IMR-90 (cell line): ENCODE data around the gene PRTFDC1. TPM values are rescaled to one million over a fixed set of nuclear protein-coding genes. Genes with fewer than 3 reads are reported as not detected.

Source experiments
- ATAC-seq: fragments of 200-7000 bp; cut with Tn5 transposase; 2 replicates; pipeline ENCODE4 v1.9.1; 2020; ENCODE audit warnings: low read depth, mild to moderate bottlenecking, moderate library complexity
- BruUV-seq: library from RNA; stranded (reverse); fragments of 400-500 nt; replicated peaks from 2 replicates; lab custom pipeline; 2021; lab: Mats Ljungman, UMichigan
- CTCF ChIA-PET: fragments of 300-600 bp; formaldehyde crosslinking; extraction: SDS; loops from one replicate; lab custom pipeline; 2021; ENCODE audit warnings: antibody characterized with exemption; lab: Yijun Ruan, JAX
- POLR2A ChIA-PET: fragments of 300-600 bp; sonication (Branson Sonifier 250); formaldehyde crosslinking; loops from one replicate; lab custom pipeline; 2022; ENCODE audit warnings: antibody characterized with exemption; ENCODE audit not compliant: unreplicated experiment; lab: Charles Lee
- DNase-seq: peaks from one replicate; pipeline ENCODE4 v3.0.0; 2013
- H2AFZ ChIP-seq: replicated peaks from 2 replicates; pipeline ENCODE3; 2013; ENCODE audit warnings: low read length, mild to moderate bottlenecking; ENCODE audit not compliant: poor library complexity
- H2AK5ac ChIP-seq: 2 replicates; pipeline ENCODE4 v1.6.1; 2013; ENCODE audit warnings: low read depth, low read length, inconsistent platforms
- H2AK9ac ChIP-seq: replicated peaks from 2 replicates; pipeline ENCODE3; 2013; ENCODE audit warnings: mild to moderate bottlenecking, low read depth, low read length, moderate library complexity; ENCODE audit not compliant: poor library complexity
- H2BK120ac ChIP-seq: 2 replicates; pipeline ENCODE4 v1.6.1; 2013; ENCODE audit warnings: low read depth, low read length, inconsistent platforms
- H2BK15ac ChIP-seq: 3 replicates; pipeline ENCODE4 v1.6.1; 2013; ENCODE audit warnings: low read depth, low read length, inconsistent platforms
- H2BK20ac ChIP-seq: 2 replicates; pipeline ENCODE4 v1.6.1; 2013; ENCODE audit warnings: low read depth, mild to moderate bottlenecking, inconsistent platforms, low read length, moderate library complexity
- H2BK5ac ChIP-seq: 2 replicates; pipeline ENCODE4 v1.6.1; 2013; ENCODE audit warnings: mild to moderate bottlenecking, low read depth, low read length, inconsistent platforms; ENCODE audit not compliant: poor library complexity, severe bottlenecking
- H3K14ac ChIP-seq: replicated peaks from 2 replicates; pipeline ENCODE4 v1.6.1; 2013; ENCODE audit warnings: low read depth, low read length, inconsistent platforms
- H3K18ac ChIP-seq: 2 replicates; pipeline ENCODE4 v1.6.1; 2013; ENCODE audit warnings: low read depth, low read length, control low read depth
- H3K23ac ChIP-seq: 2 replicates; pipeline ENCODE4 v1.6.1; 2013; ENCODE audit warnings: low read depth, low read length, inconsistent platforms
- H3K27ac ChIP-seq: 2 replicates; pipeline ENCODE4 v1.5.1; 2013; ENCODE audit warnings: mild to moderate bottlenecking, control low read depth, low read length; ENCODE audit not compliant: insufficient read depth
- H3K27me3 ChIP-seq: 2 replicates; pipeline ENCODE4 v1.6.1; 2013; ENCODE audit warnings: low read length; ENCODE audit not compliant: control insufficient read depth, insufficient read depth
- H3K36me3 ChIP-seq: 2 replicates; pipeline ENCODE4 v1.6.1; 2013; ENCODE audit warnings: low read length, mixed read lengths; ENCODE audit not compliant: control insufficient read depth, insufficient read depth
- H3K4ac ChIP-seq: 2 replicates; pipeline ENCODE4 v1.6.1; 2013; ENCODE audit warnings: low read depth, low read length, inconsistent platforms
- H3K4me1 ChIP-seq: 2 replicates; pipeline ENCODE4 v1.6.1; 2013; ENCODE audit warnings: low read length, mixed read lengths; ENCODE audit not compliant: control insufficient read depth, insufficient read depth
- H3K4me2 ChIP-seq: 2 replicates; pipeline ENCODE4 v1.6.1; 2013; ENCODE audit warnings: low read depth, mild to moderate bottlenecking, control low read depth, low read length, moderate library complexity
- H3K4me3 ChIP-seq: 2 replicates; pipeline ENCODE4 v1.5.1; 2013; ENCODE audit warnings: low read depth, mild to moderate bottlenecking, control low read depth, low read length, moderate library complexity; ENCODE audit not compliant: insufficient read depth
- H3K56ac ChIP-seq: 2 replicates; pipeline ENCODE4 v1.6.1; 2013; ENCODE audit warnings: low read length, inconsistent platforms; ENCODE audit not compliant: insufficient read depth; ENCODE audit errors: extremely low read depth
- H3K79me1 ChIP-seq, 2 experiments: 2 replicates each; pipeline ENCODE4 v1.6.1; 2013; ENCODE audit warnings: low read length in 2 of 2, inconsistent platforms in 1 of 2, low read depth in 1 of 2
- H3K9ac ChIP-seq: 2 replicates; pipeline ENCODE4 v1.6.1; 2013; ENCODE audit warnings: low read depth, low read length, control low read depth
- H3K9me1 ChIP-seq: 2 replicates; pipeline ENCODE4 v1.6.1; 2013; ENCODE audit warnings: low read length, inconsistent platforms; ENCODE audit not compliant: insufficient read depth
- H3K9me3 ChIP-seq: 2 replicates; pipeline ENCODE4 v1.6.1; 2013; ENCODE audit warnings: low read length; ENCODE audit not compliant: control insufficient read depth, insufficient read depth
- H4K20me1 ChIP-seq: 2 replicates; pipeline ENCODE4 v1.6.1; 2013; ENCODE audit warnings: low read length, inconsistent platforms; ENCODE audit not compliant: insufficient read depth
- H4K5ac ChIP-seq: 2 replicates; pipeline ENCODE4 v1.6.1; 2013; ENCODE audit warnings: mild to moderate bottlenecking, low read depth, low read length, control low read depth
- H4K8ac ChIP-seq, 2 experiments: 2 replicates each; pipeline ENCODE4 v1.6.1; 2013; ENCODE audit warnings: low read depth in 2 of 2, low read length in 2 of 2, control low read depth in 1 of 2, inconsistent platforms in 1 of 2
- H4K91ac ChIP-seq: 2 replicates; pipeline ENCODE4 v1.6.1; 2013; ENCODE audit warnings: low read depth, low read length, inconsistent platforms; ENCODE audit not compliant: insufficient read depth
- BHLHE40 ChIP-seq: fragments of 150-350 bp; IDR thresholded peaks from 2 replicates; pipeline ENCODE4 v1.6.1; 2016; ENCODE audit warnings: mild to moderate bottlenecking, low read depth, low read length
- CEBPB ChIP-seq: IDR thresholded peaks from 2 replicates; pipeline ENCODE4 v1.6.1; 2012; ENCODE audit warnings: low read depth, low read length, improper control_type of control experiment
- CHD1 ChIP-seq: IDR thresholded peaks from 2 replicates; pipeline ENCODE4 v1.6.1; 2012; ENCODE audit warnings: low read depth, low read length, improper control_type of control experiment
- FOS ChIP-seq: fragments of 150-350 bp; IDR thresholded peaks from 2 replicates; pipeline ENCODE4 v1.6.1; 2016; ENCODE audit warnings: low read depth, low read length
- MAFK ChIP-seq: IDR thresholded peaks from 2 replicates; pipeline ENCODE4 v1.6.1; 2012; ENCODE audit warnings: low read depth, low read length, improper control_type of control experiment
- MAZ ChIP-seq: IDR thresholded peaks from 2 replicates; pipeline ENCODE4 v1.6.1; 2012; ENCODE audit warnings: low read depth, mild to moderate bottlenecking, low read length, improper control_type of control experiment, moderate library complexity, borderline replicate concordance
- MXI1 ChIP-seq: IDR thresholded peaks from 2 replicates; pipeline ENCODE4 v1.6.1; 2012; ENCODE audit warnings: low read depth, mild to moderate bottlenecking, low read length, moderate library complexity, borderline replicate concordance
- NFE2L2 ChIP-seq: fragments of 150-350 bp; IDR thresholded peaks from 2 replicates; pipeline ENCODE4 v1.6.1; 2016; ENCODE audit warnings: low read depth, mild to moderate bottlenecking, low read length
- POLR2A ChIP-seq: IDR thresholded peaks from 2 replicates; pipeline ENCODE4 v1.6.1; 2012; ENCODE audit warnings: mild to moderate bottlenecking, low read depth, low read length
- RAD21 ChIP-seq: IDR thresholded peaks from 2 replicates; pipeline ENCODE4 v1.6.1; 2012; ENCODE audit warnings: low read length, improper control_type of control experiment
- RCOR1 ChIP-seq: IDR thresholded peaks from 2 replicates; pipeline ENCODE4 v1.6.1; 2012; ENCODE audit warnings: mild to moderate bottlenecking, low read length, improper control_type of control experiment; ENCODE audit not compliant: insufficient replicate concordance
- RFX5 ChIP-seq: IDR thresholded peaks from 2 replicates; pipeline ENCODE4 v1.8.0; 2012; ENCODE audit warnings: low read depth, mild to moderate bottlenecking, low read length, moderate library complexity
- SMC3 ChIP-seq: fragments of 150-350 bp; IDR thresholded peaks from 2 replicates; pipeline ENCODE4 v1.6.1; 2016; ENCODE audit warnings: low read depth, mild to moderate bottlenecking, antibody characterized with exemption, low read length, moderate library complexity
- USF2 ChIP-seq: fragments of 150-350 bp; IDR thresholded peaks from 2 replicates; pipeline ENCODE4 v1.6.1; 2017; ENCODE audit warnings: mild to moderate bottlenecking, antibody characterized with exemption, low read length, low read depth
- WGBS, 2 experiments: methylation state at CpG; one replicate each; pipeline versions ENCODE4 v1.1.5 to v1.1.7; 2013; ENCODE audit warnings: missing lambda C conversion rate in 2 of 2; ENCODE audit not compliant: insufficient read length in 1 of 2; ENCODE audit errors: extremely low coverage in 2 of 2; 5-methylcytosine and 5-hydroxymethylcytosine counted together
- dilution Hi-C: fragments of 300-500 bp; cut with HindIII; formaldehyde crosslinking; loops from one replicate; pipeline ENCODE4 v1.14.3; 2018; ENCODE audit warnings: low sequenced_read_pairs; ENCODE audit not compliant: unreplicated experiment
- in situ Hi-C: fragments of 300-500 bp; cut with MboI; formaldehyde crosslinking; loops from 3 replicates; pipeline ENCODE4 v1.14.3; 2019; ENCODE audit warnings: low sequenced_read_pairs, inconsistent platforms, mixed read lengths
- intact Hi-C: fragments of 100-400 bp; cut with micrococcal nuclease; formaldehyde crosslinking; loops from 2 replicates; pipeline ENCODE4 v1.10.0; 2022
- polyA plus RNA-seq, 3 experiments: library from polyadenylated mRNA; depleted of rRNA; stranded (reverse); fragments of >200 nt; gene quantifications; 2 replicates each; pipeline ENCODE4 v1.2.3, GENCODE V29; 2012; ENCODE audit warnings: low replicate concordance in 1 of 3
- total RNA-seq: library from RNA; depleted of rRNA; stranded (reverse); fragments of >200 nt; gene quantifications from 2 replicates; pipeline ENCODE4 v1.2.3, GENCODE V29; 2012
- TF ChIP-seq, protein P1 (sequence below): fragments of 150-350 bp; IDR thresholded peaks from 2 replicates; pipeline ENCODE4 v1.6.1; 2016; ENCODE audit warnings: low read depth, mild to moderate bottlenecking, low read length, moderate library complexity, borderline replicate concordance
- TF ChIP-seq, protein P2 (sequence below): conservative IDR thresholded peaks from 2 replicates; pipeline ENCODE4 v1.5.1; 2012; ENCODE audit warnings: mild to moderate bottlenecking, low read depth, low read length, improper control_type of control experiment

Gene PRTFDC1
- total and polyA plus RNA-seq, 2 of the 4 experiments (the other 2 are of a cell fraction), result 12.3 to 17.9 TPM

DNA sequence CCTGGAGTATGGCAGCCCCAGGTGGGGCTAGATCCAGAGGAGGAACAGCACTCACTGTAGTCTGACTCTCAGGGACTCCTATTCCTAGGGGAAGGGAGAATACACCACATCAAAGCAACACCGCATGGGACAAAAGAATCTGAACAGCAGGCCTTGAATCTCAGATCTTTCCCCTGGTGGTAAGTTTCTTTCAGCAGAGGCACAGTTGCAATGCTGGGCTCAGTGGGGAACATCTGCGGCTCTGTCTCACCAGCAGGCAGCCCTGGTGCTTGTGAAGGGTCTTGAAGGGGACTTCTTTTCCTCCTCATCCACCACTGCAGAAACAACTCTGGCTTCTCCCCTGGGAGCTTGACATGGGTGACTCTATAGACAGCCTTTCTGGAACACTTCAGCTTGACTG lies 117.5 kb downstream of the PRTFDC1 start:
- Histone ChIP-seq H3K14ac (no peak overlapping the region), H3K27me3 (no peaks in the 10 kb centered on the region), H2BK5ac (no peak overlapping the region), H2AFZ (no peak overlapping the region), H3K23ac (no peak overlapping the region), H3K9me3 (no peaks in the 10 kb centered on the region), H3K56ac (no peak overlapping the region), H2AK5ac (no peak overlapping the region), H3K4ac (no peak overlapping the region), H3K4me2 (no peak overlapping the region), H3K36me3 (no peaks in the 10 kb centered on the region), H4K5ac (no peak overlapping the region), H2BK120ac (no peak overlapping the region), H3K79me1 (no peaks in the 10 kb centered on the region), H3K27ac (no peak overlapping the region), H4K91ac (no peak overlapping the region), H3K4me3 (no peak overlapping the region), H2BK15ac (no peak overlapping the region), H4K20me1 (no peaks in the 10 kb centered on the region), H3K9me1 (0 out of 2 replicates have a peak, but pooled peaks cover 3% of the 10 kb centered on the region), H2AK9ac (no peak overlapping the region), H3K18ac (no peak overlapping the region), H4K8ac (no peak overlapping the region), H3K4me1 (no peaks in the 10 kb centered on the region), H3K9ac (no peak overlapping the region), H2BK20ac (no peak overlapping the region)
- intact Hi-C loops (no loop called here), in situ Hi-C loops (no loop called here), dilution Hi-C loops (no loop called here)
- CTCF ChIA-PET, result no interaction called here
- ATAC-seq (no peak), DNase-seq (no peak)
- TF ChIP-seq RCOR1, result no peak
- TF ChIP-seq, protein P1, sequence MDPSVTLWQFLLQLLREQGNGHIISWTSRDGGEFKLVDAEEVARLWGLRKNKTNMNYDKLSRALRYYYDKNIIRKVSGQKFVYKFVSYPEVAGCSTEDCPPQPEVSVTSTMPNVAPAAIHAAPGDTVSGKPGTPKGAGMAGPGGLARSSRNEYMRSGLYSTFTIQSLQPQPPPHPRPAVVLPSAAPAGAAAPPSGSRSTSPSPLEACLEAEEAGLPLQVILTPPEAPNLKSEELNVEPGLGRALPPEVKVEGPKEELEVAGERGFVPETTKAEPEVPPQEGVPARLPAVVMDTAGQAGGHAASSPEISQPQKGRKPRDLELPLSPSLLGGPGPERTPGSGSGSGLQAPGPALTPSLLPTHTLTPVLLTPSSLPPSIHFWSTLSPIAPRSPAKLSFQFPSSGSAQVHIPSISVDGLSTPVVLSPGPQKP, result no peak
- TF ChIP-seq FOS, result no peak
- TF ChIP-seq NFE2L2, result no peak
- no peak for TF ChIP-seq MAFK
- TF ChIP-seq SMC3, result no peak
- no peak for TF ChIP-seq RAD21
- no peak for TF ChIP-seq USF2
- TF ChIP-seq MAZ, result no peak
- no peak for TF ChIP-seq RFX5
- no peak for TF ChIP-seq BHLHE40
- no peak for TF ChIP-seq POLR2A
- TF ChIP-seq CEBPB, result no peak
- TF ChIP-seq CHD1, result no peak
- TF ChIP-seq, protein P2, sequence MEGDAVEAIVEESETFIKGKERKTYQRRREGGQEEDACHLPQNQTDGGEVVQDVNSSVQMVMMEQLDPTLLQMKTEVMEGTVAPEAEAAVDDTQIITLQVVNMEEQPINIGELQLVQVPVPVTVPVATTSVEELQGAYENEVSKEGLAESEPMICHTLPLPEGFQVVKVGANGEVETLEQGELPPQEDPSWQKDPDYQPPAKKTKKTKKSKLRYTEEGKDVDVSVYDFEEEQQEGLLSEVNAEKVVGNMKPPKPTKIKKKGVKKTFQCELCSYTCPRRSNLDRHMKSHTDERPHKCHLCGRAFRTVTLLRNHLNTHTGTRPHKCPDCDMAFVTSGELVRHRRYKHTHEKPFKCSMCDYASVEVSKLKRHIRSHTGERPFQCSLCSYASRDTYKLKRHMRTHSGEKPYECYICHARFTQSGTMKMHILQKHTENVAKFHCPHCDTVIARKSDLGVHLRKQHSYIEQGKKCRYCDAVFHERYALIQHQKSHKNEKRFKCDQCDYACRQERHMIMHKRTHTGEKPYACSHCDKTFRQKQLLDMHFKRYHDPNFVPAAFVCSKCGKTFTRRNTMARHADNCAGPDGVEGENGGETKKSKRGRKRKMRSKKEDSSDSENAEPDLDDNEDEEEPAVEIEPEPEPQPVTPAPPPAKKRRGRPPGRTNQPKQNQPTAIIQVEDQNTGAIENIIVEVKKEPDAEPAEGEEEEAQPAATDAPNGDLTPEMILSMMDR, result no peak
- no peak for TF ChIP-seq MXI1
- no TSS peak for BruUV-seq
- POLR2A ChIA-PET, result no interaction called here
- no CpG with 5 or more reads among the region's 2 CpGs for WGBS, 2 experiments
